Superior temporal gyrus (tissue), 1 donor: ENCODE measurements around the gene PDE1C.
"Not testable (repeated sequence)": the region's sequence is repeated elsewhere in the genome, so short reads cannot be mapped to it uniquely, and the experiment has no call there.

Experiments used
- DNase-seq: peaks from one replicate; pipeline ENCODE4 v3.0.0-alpha.2; 2016; ENCODE audit errors: extremely low spot score

PDE1C gene

GRCh38 chr7:31850066-31850465 is 220.1 kb downstream of the PDE1C start:
- no peak for DNase-seq

GRCh38 chr7:31835471-31835870 is 234.7 kb downstream of the PDE1C start:
- DNase-seq = no peak

DNA sequence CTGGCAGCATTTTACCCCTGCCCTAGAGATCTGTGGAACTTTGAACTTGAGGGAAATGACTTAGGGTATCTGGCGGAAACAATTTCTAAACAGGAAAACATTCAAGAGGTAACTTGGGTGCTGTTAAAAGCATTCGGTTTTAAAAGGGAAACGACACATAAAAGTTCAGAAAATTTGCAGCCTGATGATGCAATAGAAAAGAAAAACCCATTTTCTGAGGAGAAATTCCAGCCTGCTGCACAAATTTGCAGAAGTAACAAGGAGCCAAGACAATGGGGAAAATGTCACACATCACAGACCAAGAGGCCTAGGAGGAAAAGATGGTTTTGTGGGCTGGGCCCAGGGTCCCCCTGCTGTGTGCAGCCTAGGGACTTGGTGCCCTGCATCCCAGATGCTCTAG is 236.6 kb downstream of the PDE1C start:
- DNase-seq = not testable (repeated sequence)

GRCh38 chr7:31828520-31828919 is 241.7 kb downstream of the PDE1C start:
- DNase-seq = no peak

- DNase-seq = no peak
These were observed 244.6 kb downstream of the PDE1C start for GRCh38 chr7:31825576-31825975.

- no peak for DNase-seq
These were observed 251.2 kb downstream of the PDE1C start for GRCh38 chr7:31819031-31819430.

GRCh38 chr7:31816810-31817209 is 253.4 kb downstream of the PDE1C start:
- no peak for DNase-seq

GRCh38 chr7:31815796-31816195 is 254.4 kb downstream of the PDE1C start:
- DNase-seq = no peak

DNA sequence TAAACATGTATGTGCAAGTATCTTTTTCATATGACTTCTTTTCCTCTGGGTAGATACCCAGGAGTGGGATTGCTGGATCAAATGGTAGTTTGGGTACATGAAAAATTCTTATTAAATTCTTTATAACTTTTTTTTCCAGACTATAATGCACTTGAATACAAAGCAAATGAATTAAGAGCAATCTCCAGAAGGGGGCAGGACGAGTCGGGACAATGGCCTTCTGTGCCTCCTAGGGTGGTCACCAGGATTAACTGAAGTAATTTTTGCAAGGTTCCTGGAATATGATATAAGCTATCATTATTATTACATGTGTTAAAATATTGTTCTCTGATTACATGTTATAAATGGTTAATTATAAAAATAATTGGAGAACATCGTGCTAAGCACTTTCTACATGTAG is 256.0 kb downstream of the PDE1C start:
- no peak for DNase-seq

DNA sequence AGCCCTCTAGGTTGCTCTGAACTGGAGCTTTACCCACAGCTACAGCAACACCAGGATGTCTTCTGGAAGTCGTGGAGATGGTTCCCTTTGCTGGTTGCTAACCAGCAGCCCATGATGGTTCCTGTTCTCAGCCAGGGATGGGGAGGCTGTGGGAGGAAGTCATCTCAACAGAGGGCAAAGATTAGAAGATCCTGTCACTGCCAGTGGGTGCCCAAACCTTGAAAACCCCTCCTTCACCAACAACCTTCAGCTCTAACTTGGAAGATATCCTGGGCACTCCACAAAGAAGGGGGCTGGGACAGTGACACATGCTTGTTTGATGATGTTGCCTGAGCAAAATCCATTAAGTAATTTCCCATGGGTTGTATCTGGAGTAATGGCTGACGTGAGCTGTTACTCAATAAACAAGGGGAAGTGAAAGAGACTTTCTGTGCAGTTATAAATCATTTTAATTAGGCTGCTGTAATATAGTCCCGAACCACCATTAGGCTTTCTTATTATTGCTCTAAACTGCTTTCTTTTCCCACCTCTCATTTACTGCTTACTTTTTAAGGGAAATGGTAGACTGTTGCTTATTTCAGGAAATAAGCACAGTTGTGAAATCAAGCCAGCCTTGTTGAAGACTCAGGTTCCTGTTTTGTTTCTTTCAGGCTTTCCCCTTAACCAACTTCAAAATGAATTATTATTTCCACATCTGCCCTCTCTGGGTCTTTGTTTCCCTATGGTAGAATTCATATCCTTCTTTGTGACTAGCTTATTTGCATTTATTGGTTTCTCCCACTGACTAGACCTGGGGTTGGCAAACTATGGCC is 258.4 kb downstream of the PDE1C start:
- DNase-seq = peak; percentile 18

GRCh38 chr7:31805209-31805818 is 264.9 kb downstream of the PDE1C start:
- DNase-seq = no peak

DNA sequence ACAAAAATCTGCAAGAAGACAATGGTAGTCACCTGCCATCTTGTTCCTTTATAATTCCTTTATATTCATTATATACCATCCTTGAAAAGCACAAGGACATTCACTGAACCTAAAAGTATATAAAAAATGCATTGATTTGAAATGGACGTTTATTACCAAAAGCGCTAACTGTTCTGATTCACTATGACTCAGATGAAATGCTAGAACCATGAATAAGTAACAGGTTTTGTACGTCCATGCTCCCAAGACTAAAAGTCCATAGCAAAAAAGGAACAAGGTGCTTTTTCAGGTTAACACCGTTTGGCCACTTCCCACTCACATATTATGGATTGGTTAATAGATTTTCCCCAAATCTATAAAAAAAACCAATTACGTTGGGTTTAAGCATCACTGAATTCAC is 273.8 kb downstream of the PDE1C start:
- no peak for DNase-seq

GRCh38 chr7:31794851-31795344 is 275.3 kb downstream of the PDE1C start:
- no peak for DNase-seq

DNA sequence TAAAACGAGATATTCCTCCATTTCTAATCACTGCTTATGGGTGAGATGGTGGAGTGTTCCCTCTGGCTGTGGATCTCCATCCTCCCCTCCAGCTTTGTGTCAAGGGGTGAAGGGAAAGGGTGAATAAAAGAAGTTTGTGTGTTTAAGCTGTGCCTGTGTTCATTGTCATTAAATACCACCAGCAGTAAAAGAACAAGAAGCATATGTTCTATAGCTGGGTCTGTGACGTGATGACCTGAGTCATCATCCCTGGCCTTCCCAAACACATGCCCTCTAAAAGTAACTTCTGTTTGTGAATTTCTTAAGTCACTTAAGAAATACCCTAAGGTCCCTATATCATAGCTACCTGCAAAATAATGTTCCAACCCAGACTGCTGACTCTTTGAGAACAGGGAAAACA is 278.3 kb downstream of the PDE1C start:
- no peak for DNase-seq

DNA sequence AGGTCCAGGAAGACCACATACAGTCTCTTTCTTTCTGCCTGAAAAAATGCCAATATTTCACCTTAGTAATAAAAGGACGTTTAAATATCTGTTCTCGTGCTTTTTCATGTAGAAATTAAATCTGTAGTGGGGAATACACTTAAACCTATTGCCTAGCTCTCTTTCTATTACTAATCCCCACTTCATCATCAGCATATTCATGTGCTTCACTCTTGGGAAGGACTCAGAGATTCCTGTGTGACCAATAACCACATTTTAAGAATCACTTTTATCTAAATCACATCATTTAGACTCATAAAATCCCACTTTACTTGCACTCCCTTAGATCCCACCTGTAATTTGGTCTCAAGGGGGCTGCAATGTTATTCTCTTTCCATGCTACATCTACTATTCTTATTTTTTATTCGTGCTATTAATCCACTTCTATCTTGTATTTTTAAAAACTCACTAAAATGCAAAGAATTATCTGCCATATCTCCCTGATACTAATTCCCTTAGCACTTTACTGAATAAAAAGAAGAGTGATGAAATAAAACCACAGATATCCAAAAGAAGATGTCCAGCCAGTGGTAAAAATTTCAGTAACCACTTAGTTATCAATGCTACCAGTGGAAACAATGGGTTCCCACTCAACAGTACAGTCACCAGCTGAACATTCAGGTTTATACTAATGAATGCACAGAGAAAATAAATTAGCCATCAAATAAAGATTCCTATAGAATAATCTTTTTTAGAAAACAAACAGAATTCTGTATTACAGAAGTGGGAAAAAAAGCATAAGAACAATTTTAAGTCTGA is 281.1 kb downstream of the PDE1C start:
- DNase-seq = no peak

DNA sequence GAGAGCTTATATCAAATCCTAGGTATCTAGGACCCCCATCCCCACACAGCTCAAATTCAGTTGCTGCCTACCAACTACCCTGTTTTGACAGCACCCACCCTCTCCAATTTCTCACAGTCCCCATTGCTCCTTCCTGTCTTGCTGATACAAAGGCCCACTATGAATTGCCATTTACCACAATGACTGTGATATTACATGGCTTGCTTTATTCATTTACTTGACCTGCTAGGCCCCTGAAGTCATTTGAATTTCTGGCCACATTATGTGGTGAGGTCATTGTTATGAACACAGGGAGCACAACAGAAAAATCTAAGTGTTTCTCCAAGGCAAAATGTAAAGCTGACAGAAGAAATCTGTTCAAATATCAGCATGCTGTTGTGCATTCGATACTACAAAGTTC is 281.8 kb downstream of the PDE1C start:
- DNase-seq = peak; percentile 20

- no peak for DNase-seq
These were observed 283.9 kb downstream of the PDE1C start for GRCh38 chr7:31786326-31786725.

- DNase-seq = no peak
These were observed 285.1 kb downstream of the PDE1C start for GRCh38 chr7:31785101-31785500.

GRCh38 chr7:31783221-31783620 is 287.0 kb downstream of the PDE1C start:
- peak; percentile 50 for DNase-seq

DNA sequence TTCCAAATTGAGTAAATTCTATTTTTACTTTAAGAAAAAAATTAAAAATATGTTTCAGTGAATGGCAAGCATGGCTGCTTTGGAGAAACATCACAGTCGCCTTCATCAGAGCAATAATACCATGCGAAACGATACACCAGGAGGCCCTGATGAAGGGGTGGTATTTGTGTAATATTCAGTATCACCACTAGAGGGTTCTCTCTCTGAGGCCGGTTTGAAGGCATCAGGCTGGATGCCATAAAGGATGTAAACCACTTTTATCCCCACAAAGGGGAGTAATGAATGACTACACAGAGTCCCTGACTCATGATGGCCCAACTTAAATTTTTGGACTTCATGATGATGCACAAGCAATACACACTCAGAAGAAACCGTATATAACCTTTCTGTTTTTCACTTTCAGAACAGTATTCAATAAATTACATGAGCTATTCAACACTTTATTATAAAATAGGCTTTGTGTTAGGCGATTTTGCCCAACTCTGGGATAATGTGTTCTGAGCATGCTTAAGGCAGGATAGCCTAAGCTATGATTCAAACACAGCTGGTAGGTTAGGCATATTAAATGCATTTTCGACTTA is 287.7 kb downstream of the PDE1C start:
- DNase-seq = peak; percentile 86

- no peak for DNase-seq
These were observed 291.9 kb downstream of the PDE1C start for GRCh38 chr7:31778296-31778695.

- DNase-seq = no peak
These were observed 293.6 kb downstream of the PDE1C start for GRCh38 chr7:31776616-31777015.
